Esophagus squamous epithelium (tissue), 5 donors: ENCODE data around the gene LRRC38. TPM values are rescaled to one million over a fixed set of nuclear protein-coding genes. Genes with fewer than 3 reads are reported as not detected.

Source experiments
- DNase-seq: peaks from one replicate; lab custom pipeline; 2025; lab: John Stamatoyannopoulos, UW
- H3K27ac ChIP-seq, 4 donors: fragments of 200-600 bp; sonication (generic); one replicate each; pipeline ENCODE4 v1.5.1; 2016 to 2019; ENCODE audit warnings: mild to moderate bottlenecking in 1 of 4
- H3K27me3 ChIP-seq, 4 donors: fragments of 200-600 bp; sonication (generic); 1 replicate in 3 of 4; 2 replicates in 1 of 4; pipeline versions ENCODE4 v1.5.1 to v1.6.0; 2017 to 2021; ENCODE audit warnings: antibody characterized with exemption in 1 of 4
- H3K36me3 ChIP-seq, 3 donors: fragments of 200-600 bp; sonication (generic); one replicate each; pipeline ENCODE4 v1.5.1; 2016 to 2019
- H3K4me1 ChIP-seq, 3 donors: fragments of 200-600 bp; sonication (generic); one replicate each; pipeline ENCODE4 v1.5.1; 2017 to 2019
- H3K4me3 ChIP-seq, 4 donors: fragments of 200-600 bp; sonication (generic); 1 replicate in 3 of 4; 2 replicates in 1 of 4; pipeline ENCODE4 v1.5.1; 2016 to 2019; ENCODE audit warnings: mild to moderate bottlenecking in 2 of 4, moderate library complexity in 1 of 4
- H3K9me3 ChIP-seq, 3 donors: fragments of 200-600 bp; sonication (generic); one replicate each; pipeline ENCODE4 v1.5.1; 2016 to 2019
- POLR2A ChIP-seq, 4 donors: fragments of 450-650 bp; IDR thresholded peaks; one replicate each; pipeline ENCODE4 v1.6.1; 2017; ENCODE audit warnings: antibody characterized with exemption in 4 of 4, mild to moderate bottlenecking in 4 of 4, moderate library complexity in 3 of 4
- WGBS, 2 donors: methylation state at CpG; one replicate each; pipeline ENCODE4 v1.1.5; 2018; 5-methylcytosine and 5-hydroxymethylcytosine counted together
- intact Hi-C: fragments of 100-400 bp; cut with DNase I; formaldehyde crosslinking; loops from one replicate; pipeline ENCODE4 v1.15.0; 2022
- total RNA-seq, 4 donors: library from RNA; depleted of rRNA; stranded (reverse); fragments of >200 nt; gene quantifications; one replicate each; pipeline ENCODE4 v1.1.0, GENCODE V29; 2016
- TF ChIP-seq, protein P1 (sequence below), 6 experiments: fragments of 450-650 bp in 4 of 6; fragments of 200-600 bp in 2 of 6; sonication (generic) in 2 of 6; IDR thresholded peaks; one replicate each; pipeline ENCODE4 v1.5.1; 2016 to 2019; ENCODE audit warnings: antibody characterized with exemption in 6 of 6, mild to moderate bottlenecking in 4 of 6, moderate library complexity in 4 of 6
- donor health status: DM: yes; HTN: yes; CAD: no.

LRRC38 gene
- total RNA-seq, 4 donors from 2014 or later, result 0.19 TPM; not detected in 3

DNA sequence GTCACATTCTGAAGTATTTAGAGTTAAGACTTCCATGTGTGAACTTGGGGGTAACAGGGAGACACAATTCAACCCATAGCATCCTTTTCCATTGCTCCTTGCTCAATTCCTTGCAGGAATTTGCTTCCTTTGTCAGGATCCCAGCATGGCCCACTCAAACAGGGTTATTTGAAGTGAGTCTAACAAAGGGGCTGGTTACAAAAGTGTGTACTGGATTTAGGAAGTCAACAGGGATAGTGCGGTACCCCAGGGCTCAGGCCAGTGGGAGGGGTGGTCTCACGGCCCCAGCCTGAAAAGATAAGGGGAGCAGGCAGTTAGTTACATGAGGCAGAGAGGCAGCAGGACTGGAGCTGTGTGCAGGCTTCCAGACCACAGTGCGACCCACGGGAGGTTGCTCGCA, 14.4 kb downstream of the LRRC38 start:
- WGBS, 2 donors, result 81 to 83% methylated on average over 4 to 5 of the region's 5 CpGs
- DNase-seq, result no peak
- H3K36me3 ChIP-seq, result no peaks in the 10 kb centered on the region
- TF ChIP-seq, protein P1, sequence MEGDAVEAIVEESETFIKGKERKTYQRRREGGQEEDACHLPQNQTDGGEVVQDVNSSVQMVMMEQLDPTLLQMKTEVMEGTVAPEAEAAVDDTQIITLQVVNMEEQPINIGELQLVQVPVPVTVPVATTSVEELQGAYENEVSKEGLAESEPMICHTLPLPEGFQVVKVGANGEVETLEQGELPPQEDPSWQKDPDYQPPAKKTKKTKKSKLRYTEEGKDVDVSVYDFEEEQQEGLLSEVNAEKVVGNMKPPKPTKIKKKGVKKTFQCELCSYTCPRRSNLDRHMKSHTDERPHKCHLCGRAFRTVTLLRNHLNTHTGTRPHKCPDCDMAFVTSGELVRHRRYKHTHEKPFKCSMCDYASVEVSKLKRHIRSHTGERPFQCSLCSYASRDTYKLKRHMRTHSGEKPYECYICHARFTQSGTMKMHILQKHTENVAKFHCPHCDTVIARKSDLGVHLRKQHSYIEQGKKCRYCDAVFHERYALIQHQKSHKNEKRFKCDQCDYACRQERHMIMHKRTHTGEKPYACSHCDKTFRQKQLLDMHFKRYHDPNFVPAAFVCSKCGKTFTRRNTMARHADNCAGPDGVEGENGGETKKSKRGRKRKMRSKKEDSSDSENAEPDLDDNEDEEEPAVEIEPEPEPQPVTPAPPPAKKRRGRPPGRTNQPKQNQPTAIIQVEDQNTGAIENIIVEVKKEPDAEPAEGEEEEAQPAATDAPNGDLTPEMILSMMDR (IDR thresholded peaks at IDR 0.05), result no peak
- TF ChIP-seq POLR2A (IDR thresholded peaks at IDR 0.05), result no peak
- H3K4me3 ChIP-seq, result no peak overlapping the region
- intact Hi-C loops, result no loop called here
- no peaks in the 10 kb centered on the region for H3K4me1 ChIP-seq
- H3K9me3 ChIP-seq, result no peaks in the 10 kb centered on the region
- peaks cover 0 to 48% (median 0%) of the 10 kb centered on the region in 4 donors for H3K27me3 ChIP-seq
- H3K27ac ChIP-seq, result no peak overlapping the region

DNA sequence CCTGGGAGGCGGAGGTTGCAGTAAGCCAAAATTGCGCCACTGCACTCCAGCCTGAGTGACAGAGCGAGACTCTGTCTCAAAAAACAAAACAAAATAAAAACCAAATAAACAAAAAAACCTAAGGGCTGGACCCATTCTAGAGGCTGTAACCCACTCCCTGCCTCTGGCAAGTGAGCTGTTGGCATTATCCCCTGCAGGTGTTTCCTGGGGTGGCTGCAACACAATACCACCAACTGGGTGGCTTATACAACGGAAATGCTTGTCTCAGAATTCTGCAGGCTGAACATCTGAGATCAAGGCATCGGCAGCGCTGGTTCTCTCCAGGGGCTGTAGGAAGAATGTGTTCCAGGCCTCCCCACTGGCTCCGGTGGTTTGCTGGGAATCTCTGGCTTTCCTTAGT, 15.2 kb downstream of the LRRC38 start:
- Histone ChIP-seq H3K4me1 (no peaks in the 10 kb centered on the region), H3K36me3 (no peaks in the 10 kb centered on the region), H3K9me3 (no peaks in the 10 kb centered on the region), H3K27me3 (peaks cover 0 to 46% (median 0%) of the 10 kb centered on the region in 4 donors), H3K27ac (no peak overlapping the region), H3K4me3 (no peak overlapping the region)
- DNase-seq, result no peak
- 44 to 57% methylated on average over 5 to 6 of the region's 7 CpGs for WGBS, 2 donors
- intact Hi-C loops, result no loop called here
- TF ChIP-seq, protein P1 (IDR thresholded peaks at IDR 0.05), result no peak
- TF ChIP-seq POLR2A (IDR thresholded peaks at IDR 0.05), result no peak

DNA sequence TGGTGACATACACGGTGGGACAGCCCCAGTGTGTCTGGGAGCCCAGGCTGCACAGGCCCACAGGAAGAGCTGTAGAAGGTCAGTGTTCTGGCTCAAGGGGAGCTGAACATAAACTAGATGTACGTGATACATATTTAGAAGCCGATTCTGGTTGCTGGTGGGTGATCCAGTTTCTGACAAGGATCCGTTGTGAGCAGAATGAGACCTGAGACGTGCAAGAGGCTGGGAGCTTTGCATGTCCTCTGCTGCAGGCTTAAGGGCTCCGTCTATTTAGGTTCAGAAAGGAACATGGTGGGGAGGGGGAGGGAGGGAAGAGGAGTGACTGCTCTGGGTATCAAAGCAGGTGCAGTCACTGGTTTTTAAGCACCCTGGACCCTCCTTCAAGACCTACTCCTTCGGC, 18.6 kb downstream of the LRRC38 start:
- Histone ChIP-seq H3K4me3 (no peak overlapping the region), H3K27me3 (peaks cover 0 to 54% (median 0%) of the 10 kb centered on the region in 4 donors), H3K27ac (no peak overlapping the region), H3K4me1 (no peaks in the 10 kb centered on the region), H3K36me3 (no peaks in the 10 kb centered on the region), H3K9me3 (no peaks in the 10 kb centered on the region)
- TF ChIP-seq POLR2A (IDR thresholded peaks at IDR 0.05), result no peak
- TF ChIP-seq, protein P1 (IDR thresholded peaks at IDR 0.05), result no peak
- WGBS, 2 donors, result 73 to 77% methylated on average over 7 of the region's 7 CpGs
- DNase-seq, result no peak
- intact Hi-C loops, result no loop called here

DNA sequence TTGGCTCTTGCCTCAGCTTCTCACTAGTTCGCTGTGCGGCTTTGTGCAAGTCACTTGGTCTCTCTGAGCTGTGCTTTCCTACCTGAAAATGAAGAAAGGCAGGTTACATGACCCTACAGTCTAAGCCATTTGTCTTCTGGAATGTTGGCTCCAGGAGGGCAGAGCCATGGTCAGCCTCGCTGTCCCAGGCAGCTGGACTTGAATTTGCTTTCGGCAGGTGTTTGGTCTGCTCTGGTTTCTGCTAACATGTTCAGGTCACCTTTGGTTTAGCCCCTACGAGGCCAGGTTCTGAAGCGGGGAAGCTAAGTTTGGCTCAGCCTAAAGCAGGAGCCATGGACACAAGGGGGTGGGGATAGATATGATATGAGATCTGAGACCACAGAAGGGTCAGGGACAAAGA, 19.1 kb downstream of the LRRC38 start:
- Histone ChIP-seq H3K4me3 (no peak overlapping the region), H3K27me3 (peaks cover 0 to 56% (median 0%) of the 10 kb centered on the region in 4 donors), H3K9me3 (no peaks in the 10 kb centered on the region), H3K4me1 (no peaks in the 10 kb centered on the region), H3K36me3 (no peaks in the 10 kb centered on the region), H3K27ac (no peak overlapping the region)
- TF ChIP-seq, protein P1 (IDR thresholded peaks at IDR 0.05), result no peak
- no peak for TF ChIP-seq POLR2A (IDR thresholded peaks at IDR 0.05)
- intact Hi-C loops, result no loop called here
- 78 to 83% methylated on average over 2 to 4 of the region's 6 CpGs for WGBS, 2 donors
- DNase-seq, result no peak

DNA sequence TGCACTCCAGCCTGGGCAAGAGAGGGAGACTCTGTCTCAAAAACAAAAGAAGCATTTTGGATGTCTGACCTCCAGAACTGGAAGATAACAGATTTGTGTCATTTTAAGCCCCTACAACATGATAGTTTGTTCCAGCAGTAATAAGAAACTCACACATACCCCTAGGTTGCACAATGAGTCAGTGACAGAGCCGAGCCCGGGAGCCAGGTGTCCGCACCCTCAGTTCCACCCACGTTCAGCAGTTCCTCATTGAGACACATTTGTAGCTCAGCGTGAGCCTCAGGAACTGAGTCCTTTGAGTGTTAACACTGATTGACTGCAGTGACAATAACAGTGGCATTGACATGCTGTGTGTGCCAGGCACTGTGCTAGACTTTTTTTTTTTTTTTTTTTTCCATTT, 19.8 kb downstream of the LRRC38 start:
- DNase-seq, result no peak
- peaks cover 0 to 57% (median 0%) of the 10 kb centered on the region in 4 donors for H3K27me3 ChIP-seq
- H3K4me1 ChIP-seq, result no peaks in the 10 kb centered on the region
- H3K27ac ChIP-seq, result no peak overlapping the region
- no peaks in the 10 kb centered on the region for H3K9me3 ChIP-seq
- H3K4me3 ChIP-seq, result no peak overlapping the region
- intact Hi-C loops, result no loop called here
- TF ChIP-seq, protein P1 (IDR thresholded peaks at IDR 0.05), result no peak
- TF ChIP-seq POLR2A (IDR thresholded peaks at IDR 0.05), result no peak
- no peaks in the 10 kb centered on the region for H3K36me3 ChIP-seq
- WGBS, 2 donors, result 39 to 52% methylated on average over 5 of the region's 5 CpGs
